Vagina (tissue), 2 donors: ENCODE data around the gene IGFBP2.

Source experiments
- POLR2A ChIP-seq, 2 donors: fragments of 450-650 bp; IDR thresholded peaks; one replicate each; pipeline ENCODE4 v1.6.1; 2017; ENCODE audit warnings: antibody characterized with exemption in 2 of 2, mild to moderate bottlenecking in 2 of 2, moderate library complexity in 2 of 2
- POLR2AphosphoS5 ChIP-seq, 2 donors: sonication (generic); formaldehyde crosslinking; IDR thresholded peaks; one replicate each; pipeline ENCODE4 v1.9.0; 2017; ENCODE audit warnings: antibody characterized with exemption in 2 of 2, mild to moderate bottlenecking in 2 of 2, low read depth in 1 of 2; ENCODE audit not compliant: insufficient read depth in 1 of 2
- TF ChIP-seq, protein P1 (sequence below), 3 experiments: fragments of 450-650 bp in 2 of 3; fragments of 200-600 bp in 1 of 3; sonication (generic) in 1 of 3; IDR thresholded peaks; one replicate each; pipeline ENCODE4 v1.5.1; 2017 to 2019; ENCODE audit warnings: antibody characterized with exemption in 3 of 3, mild to moderate bottlenecking in 2 of 3, moderate library complexity in 2 of 3

DNA sequence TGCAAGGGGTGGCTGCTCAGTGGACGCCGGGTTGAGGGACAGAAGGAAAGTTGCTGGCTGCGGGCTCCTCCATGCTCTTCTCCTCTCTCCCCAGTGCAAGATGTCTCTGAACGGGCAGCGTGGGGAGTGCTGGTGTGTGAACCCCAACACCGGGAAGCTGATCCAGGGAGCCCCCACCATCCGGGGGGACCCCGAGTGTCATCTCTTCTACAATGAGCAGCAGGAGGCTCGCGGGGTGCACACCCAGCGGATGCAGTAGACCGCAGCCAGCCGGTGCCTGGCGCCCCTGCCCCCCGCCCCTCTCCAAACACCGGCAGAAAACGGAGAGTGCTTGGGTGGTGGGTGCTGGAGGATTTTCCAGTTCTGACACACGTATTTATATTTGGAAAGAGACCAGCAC lies 30.6 kb downstream of the IGFBP2 start:
- TF ChIP-seq, protein P1, sequence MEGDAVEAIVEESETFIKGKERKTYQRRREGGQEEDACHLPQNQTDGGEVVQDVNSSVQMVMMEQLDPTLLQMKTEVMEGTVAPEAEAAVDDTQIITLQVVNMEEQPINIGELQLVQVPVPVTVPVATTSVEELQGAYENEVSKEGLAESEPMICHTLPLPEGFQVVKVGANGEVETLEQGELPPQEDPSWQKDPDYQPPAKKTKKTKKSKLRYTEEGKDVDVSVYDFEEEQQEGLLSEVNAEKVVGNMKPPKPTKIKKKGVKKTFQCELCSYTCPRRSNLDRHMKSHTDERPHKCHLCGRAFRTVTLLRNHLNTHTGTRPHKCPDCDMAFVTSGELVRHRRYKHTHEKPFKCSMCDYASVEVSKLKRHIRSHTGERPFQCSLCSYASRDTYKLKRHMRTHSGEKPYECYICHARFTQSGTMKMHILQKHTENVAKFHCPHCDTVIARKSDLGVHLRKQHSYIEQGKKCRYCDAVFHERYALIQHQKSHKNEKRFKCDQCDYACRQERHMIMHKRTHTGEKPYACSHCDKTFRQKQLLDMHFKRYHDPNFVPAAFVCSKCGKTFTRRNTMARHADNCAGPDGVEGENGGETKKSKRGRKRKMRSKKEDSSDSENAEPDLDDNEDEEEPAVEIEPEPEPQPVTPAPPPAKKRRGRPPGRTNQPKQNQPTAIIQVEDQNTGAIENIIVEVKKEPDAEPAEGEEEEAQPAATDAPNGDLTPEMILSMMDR (IDR thresholded peaks at IDR 0.05), result no peak
- TF ChIP-seq POLR2A (IDR thresholded peaks at IDR 0.05) (no peak), POLR2AphosphoS5 (IDR thresholded peaks at IDR 0.05; ENCODE audit: insufficient read depth in 1 of 2, low read depth in 1 of 2) (no peak)
